Measurements from ENCODE around the gene ANKRD52. TPM values are rescaled to one million over a fixed set of nuclear protein-coding genes. Genes with fewer than 3 reads are reported as not detected.

ANKRD52 gene
- polyA plus RNA-seq: 25.1 TPM
- long read RNA-seq, donor 1: 0 reads
- long read RNA-seq, donor 2, full-length matches to known transcripts: 1 of 6 reads
- long read RNA-seq, donor 2, partial matches to known transcripts: 5 of 6 reads
- long read RNA-seq, donor 2, other reads (novel, unspliced or antisense): 0 of 6 reads
- long read RNA-seq, donor 3: 0 reads
- long read RNA-seq, donor 4: 0 reads
- long read RNA-seq, donor 5, full-length matches to known transcripts: 2 of 2 reads
- long read RNA-seq, donor 5, partial matches to known transcripts: 0 of 2 reads
- long read RNA-seq, donor 5, other reads (novel, unspliced or antisense): 0 of 2 reads
- long read RNA-seq, donor 6, full-length matches to known transcripts: 3 of 3 reads
- long read RNA-seq, donor 6, partial matches to known transcripts: 0 of 3 reads
- long read RNA-seq, donor 6, other reads (novel, unspliced or antisense): 0 of 3 reads
- long read RNA-seq, donor 7, full-length matches to known transcripts: 1 of 1 reads
- long read RNA-seq, donor 7, partial matches to known transcripts: 0 of 1 reads
- long read RNA-seq, donor 7, other reads (novel, unspliced or antisense): 0 of 1 reads
- long read RNA-seq, donor 8, full-length matches to known transcripts: 1 of 1 reads
- long read RNA-seq, donor 8, partial matches to known transcripts: 0 of 1 reads
- long read RNA-seq, donor 8, other reads (novel, unspliced or antisense): 0 of 1 reads
- long read RNA-seq, donor 9, partial matches to known transcripts: 761 of 781 reads
- long read RNA-seq, donor 9, other reads (novel, unspliced or antisense): 20 of 781 reads
- long read RNA-seq, donor 10, partial matches to known transcripts: 9 of 9 reads
- long read RNA-seq, donor 10, other reads (novel, unspliced or antisense): 0 of 9 reads
- long read RNA-seq, donor 11, full-length matches to known transcripts: 1 of 1 reads
- long read RNA-seq, donor 11, partial matches to known transcripts: 0 of 1 reads
- long read RNA-seq, donor 11, other reads (novel, unspliced or antisense): 0 of 1 reads

- H3K4me3 ChIP-seq (ENCODE audit: low read length): peak within 1 kb of the TSS; percentile 77
- DNase-seq: peak; percentile 69 to 89
- H3K27ac ChIP-seq (ENCODE audit: low read length): peak within 1 kb of the TSS; percentile 93
- no CpG with 5 or more reads among the region's 78 CpGs for WGBS (ENCODE audit: insufficient coverage, low lambda C conversion rate)
- no peaks in the 10 kb centered on the region for H3K27me3 ChIP-seq (ENCODE audit: control insufficient read depth, insufficient read depth, low read length)
- peaks cover 36% of the 10 kb centered on the region for H3K36me3 ChIP-seq (ENCODE audit: control insufficient read depth, insufficient read depth, low read length)
- H3K9me3 ChIP-seq (ENCODE audit: control insufficient read depth, low read depth, low read length): no peaks in the 10 kb centered on the region
- peaks cover 23% of the 10 kb centered on the region for H3K4me1 ChIP-seq (ENCODE audit: control insufficient read depth, insufficient read depth, low read length)
Measured at GRCh38 chr12:56258068-56258819, at the start of gene ANKRD52. ANKRD52 (minus strand) TSS chr12:56258384; CDS start chr12:56258269, 115 bp downstream.

GRCh38 chr12:56307221-56307965, 49.2 kb upstream of the ANKRD52 start:
- Histone ChIP-seq H3K9me3 (ENCODE audit: control insufficient read depth, low read depth, low read length) (no peaks in the 10 kb centered on the region), H3K4me1 (ENCODE audit: control insufficient read depth, insufficient read depth, low read length) (peaks cover 3% of the 10 kb centered on the region), H3K27me3 (ENCODE audit: control insufficient read depth, insufficient read depth, low read length) (no peaks in the 10 kb centered on the region), H3K36me3 (ENCODE audit: control insufficient read depth, insufficient read depth, low read length) (peaks cover 64% of the 10 kb centered on the region), H3K27ac (ENCODE audit: low read length) (no peak overlapping the region), H3K4me3 (ENCODE audit: low read length) (no peak overlapping the region)
- no peak for DNase-seq
- no CpG with 5 or more reads among the region's 7 CpGs for WGBS (ENCODE audit: insufficient coverage, low lambda C conversion rate)

- no peaks in the 10 kb centered on the region for H3K9me3 ChIP-seq (ENCODE audit: control insufficient read depth, low read depth, low read length)
- peaks cover 18% of the 10 kb centered on the region for H3K4me1 ChIP-seq (ENCODE audit: control insufficient read depth, insufficient read depth, low read length)
- no peak overlapping the region for H3K27ac ChIP-seq (ENCODE audit: low read length)
- no peak overlapping the region for H3K4me3 ChIP-seq (ENCODE audit: low read length)
- no peak for DNase-seq
- H3K36me3 ChIP-seq (ENCODE audit: control insufficient read depth, insufficient read depth, low read length): peaks cover 50% of the 10 kb centered on the region
- WGBS (ENCODE audit: insufficient coverage, low lambda C conversion rate): 100% methylated on average over 3 of the region's 8 CpGs
- no peaks in the 10 kb centered on the region for H3K27me3 ChIP-seq (ENCODE audit: control insufficient read depth, insufficient read depth, low read length)
Measured at GRCh38 chr12:56304872-56305590, 46.8 kb upstream of the ANKRD52 start.

GRCh38 chr12:56304276-56304675, 46.1 kb upstream of the ANKRD52 start:
- Histone ChIP-seq H3K9me3 (ENCODE audit: control insufficient read depth, low read depth, low read length) (no peaks in the 10 kb centered on the region), H3K4me3 (ENCODE audit: low read length) (no peak overlapping the region), H3K4me1 (ENCODE audit: control insufficient read depth, insufficient read depth, low read length) (peaks cover 18% of the 10 kb centered on the region), H3K27me3 (ENCODE audit: control insufficient read depth, insufficient read depth, low read length) (no peaks in the 10 kb centered on the region), H3K27ac (ENCODE audit: low read length) (no peak overlapping the region), H3K36me3 (ENCODE audit: control insufficient read depth, insufficient read depth, low read length) (peaks cover 45% of the 10 kb centered on the region)
- DNase-seq: no peak
- no CpG with 5 or more reads among the region's 3 CpGs for WGBS (ENCODE audit: insufficient coverage, low lambda C conversion rate)

- H3K27ac ChIP-seq (ENCODE audit: low read length): peak overlapping the region; percentile 94
- DNase-seq: no peak
- H3K36me3 ChIP-seq (ENCODE audit: control insufficient read depth, insufficient read depth, low read length): peaks cover 36% of the 10 kb centered on the region
- H3K4me1 ChIP-seq (ENCODE audit: control insufficient read depth, insufficient read depth, low read length): peaks cover 27% of the 10 kb centered on the region
- no CpG with 5 or more reads among the region's 21 CpGs for WGBS (ENCODE audit: insufficient coverage, low lambda C conversion rate)
- H3K9me3 ChIP-seq (ENCODE audit: control insufficient read depth, low read depth, low read length): no peaks in the 10 kb centered on the region
- peak overlapping the region; percentile 84 for H3K4me3 ChIP-seq (ENCODE audit: low read length)
- H3K27me3 ChIP-seq (ENCODE audit: control insufficient read depth, insufficient read depth, low read length): no peaks in the 10 kb centered on the region
Measured at GRCh38 chr12:56300644-56301464, 42.7 kb upstream of the ANKRD52 start.

GRCh38 chr12:56299853-56300643, 41.9 kb upstream of the ANKRD52 start, which contains the start of gene CS:
CS (minus strand) TSS chr12:56300330; CDS start chr12:56300201, 129 bp downstream.
- H3K27me3 ChIP-seq (ENCODE audit: control insufficient read depth, insufficient read depth, low read length): no peaks in the 10 kb centered on the region
- no peaks in the 10 kb centered on the region for H3K9me3 ChIP-seq (ENCODE audit: control insufficient read depth, low read depth, low read length)
- no CpG with 5 or more reads among the region's 63 CpGs for WGBS (ENCODE audit: insufficient coverage, low lambda C conversion rate)
- peaks cover 30% of the 10 kb centered on the region for H3K36me3 ChIP-seq (ENCODE audit: control insufficient read depth, insufficient read depth, low read length)
- H3K27ac ChIP-seq (ENCODE audit: low read length): peak within 1 kb of the TSS; percentile 94
- H3K4me1 ChIP-seq (ENCODE audit: control insufficient read depth, insufficient read depth, low read length): peaks cover 27% of the 10 kb centered on the region
- H3K4me3 ChIP-seq (ENCODE audit: low read length): peak within 1 kb of the TSS; percentile 84
- peak; percentile 98 for DNase-seq

GRCh38 chr12:56299308-56299852, 41.2 kb upstream of the ANKRD52 start:
- DNase-seq: peak; percentile 29 to 76
- peaks cover 27% of the 10 kb centered on the region for H3K4me1 ChIP-seq (ENCODE audit: control insufficient read depth, insufficient read depth, low read length)

GRCh38 chr12:56298828-56299227, 40.6 kb upstream of the ANKRD52 start:
- Histone ChIP-seq H3K4me1 (ENCODE audit: control insufficient read depth, insufficient read depth, low read length) (peaks cover 27% of the 10 kb centered on the region), H3K27me3 (ENCODE audit: control insufficient read depth, insufficient read depth, low read length) (no peaks in the 10 kb centered on the region), H3K36me3 (ENCODE audit: control insufficient read depth, insufficient read depth, low read length) (peaks cover 23% of the 10 kb centered on the region), H3K4me3 (ENCODE audit: low read length) (peak overlapping the region; percentile 84), H3K27ac (ENCODE audit: low read length) (peak overlapping the region; percentile 94), H3K9me3 (ENCODE audit: control insufficient read depth, low read depth, low read length) (no peaks in the 10 kb centered on the region)
- DNase-seq: no peak
- 83% methylated on average over 1 of the region's 5 CpGs for WGBS (ENCODE audit: insufficient coverage, low lambda C conversion rate)

More at GRCh38 chr12:56299308-56299852, 41.2 kb upstream of the ANKRD52 start:
- Histone ChIP-seq H3K9me3 (ENCODE audit: control insufficient read depth, low read depth, low read length) (no peaks in the 10 kb centered on the region), H3K27me3 (ENCODE audit: control insufficient read depth, insufficient read depth, low read length) (no peaks in the 10 kb centered on the region), H3K4me3 (ENCODE audit: low read length) (peak overlapping the region; percentile 84), H3K27ac (ENCODE audit: low read length) (peak overlapping the region; percentile 94), H3K36me3 (ENCODE audit: control insufficient read depth, insufficient read depth, low read length) (peaks cover 29% of the 10 kb centered on the region)
- no CpG with 5 or more reads among the region's 10 CpGs for WGBS (ENCODE audit: insufficient coverage, low lambda C conversion rate)
